Caki2 (cell line): Measurements from ENCODE around the gene KRT12. TPM values are rescaled to one million over a fixed set of nuclear protein-coding genes. Genes with fewer than 3 reads are reported as not detected.
"Not testable (repeated sequence)": the region's sequence is repeated elsewhere in the genome, so short reads cannot be mapped to it uniquely, and the experiment has no call there.

Experiments
- DNase-seq: peaks from one replicate; pipeline ENCODE4 v3.0.0-alpha.2; 2015; ENCODE audit warnings: low read depth
- in situ Hi-C: cut with HindIII; loops from 2 replicates; pipeline ENCODE4 v1.10.0; 2016; ENCODE audit warnings: low sequenced_read_pairs, low pct_unique_long_range_greater_than_20kb, mixed read lengths
- total RNA-seq: library from RNA; depleted of rRNA; stranded (reverse); fragments of >200 nt; shearing (Covaris generic); gene quantifications from 2 replicates; pipeline ENCODE4 v1.2.3, GENCODE V29; 2014; ENCODE audit warnings: low replicate concordance; rRNA removed

Gene KRT12
- total RNA-seq, 1 experiment from 2014 or later = not detected

- DNase-seq = no peak
- in situ Hi-C loops = no loop called here
Measured at GRCh38 chr17:40824015-40824832, 42.8 kb downstream of the KRT12 start.

- DNase-seq = no peak
- in situ Hi-C loops = no loop called here
Measured at GRCh38 chr17:40822132-40822812, 44.8 kb downstream of the KRT12 start, which contains the start of gene KRT10. Gene KRT10 (minus strand): TSS chr17:40822614. CDS start chr17:40822585, 29 bp downstream.

- in situ Hi-C loops = no loop called here
- DNase-seq = no peak
Measured at GRCh38 chr17:40821536-40821935, 45.5 kb downstream of the KRT12 start.

GRCh38 chr17:40820228-40820838 lies 46.7 kb downstream of the KRT12 start:
- in situ Hi-C loops = no loop called here
- no peak for DNase-seq

- in situ Hi-C loops = no loop called here
Measured at GRCh38 chr17:40819528-40820125, 47.4 kb downstream of the KRT12 start.

GRCh38 chr17:40818733-40819527 lies 48.1 kb downstream of the KRT12 start:
- in situ Hi-C loops = no loop called here
- peak; percentile 85 for DNase-seq

More at GRCh38 chr17:40819528-40820125, 47.4 kb downstream of the KRT12 start:
- DNase-seq = peak; percentile 12

GRCh38 chr17:40818343-40818732 lies 48.7 kb downstream of the KRT12 start:
- in situ Hi-C loops = no loop called here
- no peak for DNase-seq

- in situ Hi-C loops = no loop called here
Measured at GRCh38 chr17:40817103-40817682, 49.8 kb downstream of the KRT12 start.

GRCh38 chr17:40816569-40816968 lies 50.5 kb downstream of the KRT12 start:
- in situ Hi-C loops = no loop called here
- no peak for DNase-seq

More at GRCh38 chr17:40817103-40817682, 49.8 kb downstream of the KRT12 start:
- DNase-seq = no peak

- no peak for DNase-seq
- in situ Hi-C loops = no loop called here
Measured at GRCh38 chr17:40815381-40815780, 51.6 kb downstream of the KRT12 start.

- in situ Hi-C loops, DNase-seq: not testable (repeated sequence)
Measured at GRCh38 chr17:40814657-40815056, 52.4 kb downstream of the KRT12 start.

- no peak for DNase-seq
- in situ Hi-C loops = no loop called here
Measured at GRCh38 chr17:40813804-40814203, 53.2 kb downstream of the KRT12 start.

GRCh38 chr17:40812639-40813038 lies 54.4 kb downstream of the KRT12 start:
- no peak for DNase-seq
- in situ Hi-C loops = no loop called here

Other genes starting within 250 kb of the KRT12 start
- gene SMARCE1, start 219.4 kb downstream of the KRT12 start, total RNA-seq = 45.1 and 56.3 TPM in 2 replicates
- 3.1 and 6.8 TPM in 2 replicates for gene KRT222, start 202.0 kb downstream of the KRT12 start, total RNA-seq
- not detected in 2 replicates for gene KRT24, start 163.5 kb downstream of the KRT12 start, total RNA-seq
- gene KRT25, start 111.9 kb downstream of the KRT12 start, total RNA-seq = not detected in 2 replicates
- gene KRT26, start 95.0 kb downstream of the KRT12 start, total RNA-seq = not detected in 2 replicates
- gene KRT27, start 84.7 kb downstream of the KRT12 start, total RNA-seq = not detected in 2 replicates
- not detected in 2 replicates for gene KRT28, start 67.3 kb downstream of the KRT12 start, total RNA-seq
- 75.2 and 76.4 TPM in 2 replicates for gene KRT10, start 44.6 kb downstream of the KRT12 start, total RNA-seq
- 46.7 and 50.0 TPM in 2 replicates for gene KRT20, start 18.0 kb upstream of the KRT12 start, total RNA-seq
- gene KRT23, start 70.4 kb upstream of the KRT12 start, total RNA-seq = not detected in 2 replicates
- not detected in 2 replicates for gene KRT39, start 99.7 kb upstream of the KRT12 start, total RNA-seq
- not detected in 2 replicates for gene KRT40, start 117.1 kb upstream of the KRT12 start, total RNA-seq
- not detected in 2 replicates for gene KRTAP3-3, start 126.9 kb upstream of the KRT12 start, total RNA-seq
- not detected in 2 replicates for gene KRTAP3-2, start 132.7 kb upstream of the KRT12 start, total RNA-seq
- gene KRTAP3-1, start 141.9 kb upstream of the KRT12 start, total RNA-seq = not detected in 2 replicates
- gene KRTAP1-5, start 160.0 kb upstream of the KRT12 start, total RNA-seq = not detected in 2 replicates
- gene KRTAP1-4, start 163.0 kb upstream of the KRT12 start, total RNA-seq = not detected in 2 replicates
- gene KRTAP1-3, start 167.7 kb upstream of the KRT12 start, total RNA-seq = not detected in 2 replicates
- gene KRTAP1-1, start 174.2 kb upstream of the KRT12 start, total RNA-seq = not detected in 2 replicates
- gene KRTAP2-1, start 180.1 kb upstream of the KRT12 start, total RNA-seq = not detected in 2 replicates
- not detected in 2 replicates for gene KRTAP2-2, start 188.0 kb upstream of the KRT12 start, total RNA-seq
- gene KRTAP2-3, start 192.9 kb upstream of the KRT12 start, total RNA-seq = not detected in 2 replicates
- gene KRTAP2-4, start 198.7 kb upstream of the KRT12 start, total RNA-seq = not detected in 2 replicates
- not detected in 2 replicates for gene KRTAP4-7, start 216.9 kb upstream of the KRT12 start, total RNA-seq
- not detected in 2 replicates for gene KRTAP4-8, start 230.9 kb upstream of the KRT12 start, total RNA-seq
- gene KRTAP4-16, start 235.0 kb upstream of the KRT12 start, total RNA-seq = not detected in 2 replicates
- not detected in 2 replicates for gene KRTAP4-9, start 238.2 kb upstream of the KRT12 start, total RNA-seq